ENCODE data around the gene GRHL1.

DNA sequence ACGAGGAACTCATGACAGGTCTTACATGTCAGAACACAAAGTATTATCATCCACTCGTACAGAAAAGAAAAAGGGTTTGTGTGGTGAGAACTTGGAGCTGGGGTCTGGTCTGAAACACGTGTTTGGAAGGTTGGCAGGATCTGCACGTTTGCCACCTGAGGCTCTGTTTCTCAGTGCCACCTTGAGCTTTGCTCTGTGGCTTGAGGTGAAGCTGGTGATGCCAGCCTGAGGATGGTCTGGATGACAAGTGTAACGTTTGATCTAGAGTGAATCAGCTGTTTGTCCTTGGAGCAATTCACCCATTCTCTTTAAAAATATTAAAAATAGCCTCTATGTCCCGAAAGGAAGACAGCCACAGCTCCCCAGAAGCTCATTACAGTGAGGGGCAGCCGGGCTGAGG lies 46.4 kb downstream of the GRHL1 start:
- TF ChIP-seq, protein P1, sequence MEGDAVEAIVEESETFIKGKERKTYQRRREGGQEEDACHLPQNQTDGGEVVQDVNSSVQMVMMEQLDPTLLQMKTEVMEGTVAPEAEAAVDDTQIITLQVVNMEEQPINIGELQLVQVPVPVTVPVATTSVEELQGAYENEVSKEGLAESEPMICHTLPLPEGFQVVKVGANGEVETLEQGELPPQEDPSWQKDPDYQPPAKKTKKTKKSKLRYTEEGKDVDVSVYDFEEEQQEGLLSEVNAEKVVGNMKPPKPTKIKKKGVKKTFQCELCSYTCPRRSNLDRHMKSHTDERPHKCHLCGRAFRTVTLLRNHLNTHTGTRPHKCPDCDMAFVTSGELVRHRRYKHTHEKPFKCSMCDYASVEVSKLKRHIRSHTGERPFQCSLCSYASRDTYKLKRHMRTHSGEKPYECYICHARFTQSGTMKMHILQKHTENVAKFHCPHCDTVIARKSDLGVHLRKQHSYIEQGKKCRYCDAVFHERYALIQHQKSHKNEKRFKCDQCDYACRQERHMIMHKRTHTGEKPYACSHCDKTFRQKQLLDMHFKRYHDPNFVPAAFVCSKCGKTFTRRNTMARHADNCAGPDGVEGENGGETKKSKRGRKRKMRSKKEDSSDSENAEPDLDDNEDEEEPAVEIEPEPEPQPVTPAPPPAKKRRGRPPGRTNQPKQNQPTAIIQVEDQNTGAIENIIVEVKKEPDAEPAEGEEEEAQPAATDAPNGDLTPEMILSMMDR (optimal IDR thresholded peaks at IDR 0.05 in 1 of 3, IDR thresholded peaks at IDR 0.05 in 1 of 3, conservative IDR thresholded peaks at IDR 0.05 in 1 of 3; ENCODE audit: extremely low read depth in 1 of 3, insufficient read depth in 2 of 3, low read length in 3 of 3) = no peak
- no peak for TF ChIP-seq EZH2 (IDR thresholded peaks at IDR 0.05; ENCODE audit: low read length)
